Transverse colon (tissue), 4 donors: ENCODE measurements around the gene COL6A2. TPM values are rescaled to one million over a fixed set of nuclear protein-coding genes. Genes with fewer than 3 reads are reported as not detected.

Experiments used
- DNase-seq: peaks from one replicate; pipeline ENCODE4 v3.0.0-alpha.2; 2019
- H3K27ac ChIP-seq, 4 donors: fragments of 200-600 bp; sonication (generic); 2 replicates each; pipeline ENCODE4 v1.5.1; 2016 to 2018; ENCODE audit warnings: inconsistent platforms in 4 of 4
- H3K27me3 ChIP-seq: fragments of 200-600 bp; sonication (generic); 2 replicates; pipeline ENCODE4 v1.5.1; 2017; ENCODE audit warnings: inconsistent platforms
- H3K36me3 ChIP-seq, 4 donors: fragments of 200-600 bp; sonication (generic); 2 replicates each; pipeline ENCODE4 v1.5.1; 2017 to 2019; ENCODE audit warnings: inconsistent platforms in 4 of 4
- H3K4me1 ChIP-seq, 4 donors: fragments of 200-600 bp; sonication (generic); 2 replicates each; pipeline ENCODE4 v1.5.1; 2017 to 2020; ENCODE audit warnings: inconsistent platforms in 4 of 4
- H3K4me3 ChIP-seq, 4 donors: fragments of 200-600 bp; sonication (generic); 1 replicate in 1 of 4; 2 replicates in 3 of 4; pipeline versions ENCODE4 v1.5.1 to v1.6.1; 2017 to 2019; ENCODE audit warnings: inconsistent platforms in 4 of 4
- H3K9me3 ChIP-seq, 2 donors: fragments of 200-600 bp; sonication (generic); 2 replicates each; pipeline ENCODE4 v1.5.1; 2017 to 2019; ENCODE audit warnings: inconsistent platforms in 2 of 2
- EP300 ChIP-seq: sonication (generic); formaldehyde crosslinking; IDR thresholded peaks from one replicate; pipeline ENCODE4 v1.6.1; 2017; ENCODE audit warnings: antibody characterized with exemption, low read depth
- POLR2A ChIP-seq: fragments of 450-650 bp; IDR thresholded peaks from one replicate; pipeline ENCODE4 v1.6.1; 2016; ENCODE audit warnings: antibody characterized with exemption, mild to moderate bottlenecking, moderate library complexity
- POLR2AphosphoS5 ChIP-seq, 3 donors: sonication (generic); formaldehyde crosslinking; IDR thresholded peaks; one replicate each; pipeline ENCODE4 v1.6.1; 2016; ENCODE audit warnings: antibody characterized with exemption in 3 of 3
- WGBS, 2 donors: methylation state at CpG; one replicate each; pipeline ENCODE4 v1.1.5; 2018; ENCODE audit warnings: low coverage in 1 of 2; 5-methylcytosine and 5-hydroxymethylcytosine counted together
- in situ Hi-C, 4 donors: fragments of 200-750 bp; cut with MboI; loops; one replicate each; pipeline versions ENCODE4 v1.15.0 to v1.15.1; 2017; ENCODE audit warnings: low sequenced_read_pairs in 3 of 4, low pct_ligation_motif_present in 1 of 4, low pct_unique_long_range_greater_than_20kb in 1 of 4
- intact Hi-C: fragments of 100-400 bp; cut with DNase I; formaldehyde crosslinking; loops from one replicate; pipeline ENCODE4 v1.15.1; 2023; ENCODE audit warnings: low total_unique reads
- total RNA-seq, 4 donors: library from RNA; depleted of rRNA; stranded (reverse); fragments of >200 nt; gene quantifications; one replicate each; pipeline ENCODE4 v1.1.0, GENCODE V29; 2016
- TF ChIP-seq, protein P1 (sequence below), 5 experiments: fragments of 200-600 bp in 3 of 5; fragments of 450-650 bp in 2 of 5; sonication (generic) in 3 of 5; IDR thresholded peaks; 1 replicate in 2 of 5; 2 replicates in 3 of 5; pipeline ENCODE4 v1.5.1; 2016 to 2017; ENCODE audit warnings: antibody characterized with exemption in 5 of 5, inconsistent platforms in 3 of 5, mild to moderate bottlenecking in 2 of 5, moderate library complexity in 1 of 5

COL6A2 gene
- total RNA-seq, 4 donors from 2014 or later: 172 to 550 (median 346) TPM

DNA sequence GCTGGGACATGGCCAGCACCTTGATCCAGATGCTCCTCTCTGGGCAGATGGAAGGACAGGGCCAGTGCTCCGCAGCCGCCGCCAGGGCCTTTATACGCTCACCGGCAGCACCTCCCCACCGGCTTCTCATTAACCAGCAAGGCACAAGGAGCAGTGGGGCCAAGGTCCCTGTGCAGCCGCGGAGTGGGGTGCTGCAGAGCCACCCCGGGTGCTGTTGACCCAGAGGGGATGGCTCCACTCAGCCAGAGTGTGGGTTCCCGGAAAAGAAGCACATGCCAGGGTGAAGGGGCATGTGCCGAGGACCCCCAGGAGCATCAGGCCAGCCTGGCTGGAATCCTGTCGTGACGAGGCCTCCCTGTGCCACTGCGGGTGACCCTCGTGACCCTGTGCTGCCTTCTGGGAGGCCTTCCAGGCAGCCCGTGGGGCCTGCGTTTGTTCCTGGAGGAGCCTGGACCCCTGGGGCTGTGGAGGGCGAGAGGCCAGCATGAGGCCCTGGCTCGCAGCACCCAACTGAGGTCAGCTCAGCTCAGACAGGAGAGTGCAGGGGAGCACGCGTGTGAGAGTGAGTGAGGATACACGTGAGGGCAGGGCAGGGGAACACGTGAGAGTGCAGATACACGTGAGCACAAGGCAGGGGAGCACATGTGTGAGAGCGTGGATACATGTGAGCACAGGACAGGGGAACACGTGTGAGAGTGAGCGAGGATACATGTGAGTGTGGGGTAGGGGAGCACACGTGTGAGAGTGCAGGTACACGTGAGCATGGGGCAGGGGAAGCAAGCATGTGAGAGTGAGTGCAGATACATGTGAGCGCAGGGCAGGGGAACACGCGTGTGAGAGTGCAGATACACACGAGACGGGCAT, 57.8 kb downstream of the COL6A2 start, which contains the start of gene FTCD:
Gene FTCD (minus strand): TSS at position 66 of the 864 bp plus-strand sequence. CDS start 56 bp downstream, at position 10.
- Histone ChIP-seq H3K4me3 (no peak within 1 kb of the TSS), H3K27me3 (no peaks in the 10 kb centered on the region), H3K27ac (no peak within 1 kb of the TSS), H3K9me3 (no peaks in the 10 kb centered on the region), H3K36me3 (no peaks in the 10 kb centered on the region), H3K4me1 (peaks cover 8 to 11% (median 11%) of the 10 kb centered on the region in 4 donors)
- WGBS, 2 donors: 86 to 89% methylated on average over 8 to 29 of the region's 34 CpGs
- TF ChIP-seq, protein P1, sequence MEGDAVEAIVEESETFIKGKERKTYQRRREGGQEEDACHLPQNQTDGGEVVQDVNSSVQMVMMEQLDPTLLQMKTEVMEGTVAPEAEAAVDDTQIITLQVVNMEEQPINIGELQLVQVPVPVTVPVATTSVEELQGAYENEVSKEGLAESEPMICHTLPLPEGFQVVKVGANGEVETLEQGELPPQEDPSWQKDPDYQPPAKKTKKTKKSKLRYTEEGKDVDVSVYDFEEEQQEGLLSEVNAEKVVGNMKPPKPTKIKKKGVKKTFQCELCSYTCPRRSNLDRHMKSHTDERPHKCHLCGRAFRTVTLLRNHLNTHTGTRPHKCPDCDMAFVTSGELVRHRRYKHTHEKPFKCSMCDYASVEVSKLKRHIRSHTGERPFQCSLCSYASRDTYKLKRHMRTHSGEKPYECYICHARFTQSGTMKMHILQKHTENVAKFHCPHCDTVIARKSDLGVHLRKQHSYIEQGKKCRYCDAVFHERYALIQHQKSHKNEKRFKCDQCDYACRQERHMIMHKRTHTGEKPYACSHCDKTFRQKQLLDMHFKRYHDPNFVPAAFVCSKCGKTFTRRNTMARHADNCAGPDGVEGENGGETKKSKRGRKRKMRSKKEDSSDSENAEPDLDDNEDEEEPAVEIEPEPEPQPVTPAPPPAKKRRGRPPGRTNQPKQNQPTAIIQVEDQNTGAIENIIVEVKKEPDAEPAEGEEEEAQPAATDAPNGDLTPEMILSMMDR (IDR thresholded peaks at IDR 0.05): no peak
- no peak for TF ChIP-seq POLR2A
- in situ Hi-C loops (no loop called here), intact Hi-C loops (no loop called here)
- no peak for DNase-seq

DNA sequence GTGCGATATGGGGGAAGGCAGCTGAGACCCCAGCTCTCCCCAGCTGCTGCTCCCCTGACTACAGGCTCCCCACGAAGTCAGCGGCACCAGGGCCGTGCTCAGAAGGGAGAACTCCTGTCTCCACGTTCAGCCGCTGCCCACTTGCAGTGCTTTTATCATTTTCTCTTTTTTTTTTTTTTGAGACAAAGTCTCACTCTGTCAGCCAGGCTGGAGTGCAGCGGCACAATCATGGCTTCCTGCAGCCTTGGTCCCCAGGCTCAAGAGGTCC, 58.4 kb downstream of the COL6A2 start:
- WGBS, 2 donors: 83 to 91% methylated on average over 6 to 7 of the region's 7 CpGs
- Histone ChIP-seq H3K4me3 (no peak overlapping the region), H3K9me3 (no peaks in the 10 kb centered on the region), H3K4me1 (peaks cover 10 to 11% (median 11%) of the 10 kb centered on the region in 4 donors), H3K36me3 (no peaks in the 10 kb centered on the region), H3K27ac (no peak overlapping the region), H3K27me3 (peaks cover 3% of the 10 kb centered on the region)
- no peak for DNase-seq
- intact Hi-C loops: no loop called here
- no peak for TF ChIP-seq POLR2AphosphoS5 (IDR thresholded peaks at IDR 0.05)
- TF ChIP-seq EP300: no peak
- TF ChIP-seq, protein P1 (IDR thresholded peaks at IDR 0.05): no peak
- no peak for TF ChIP-seq POLR2A
- in situ Hi-C loops: no loop called here

DNA sequence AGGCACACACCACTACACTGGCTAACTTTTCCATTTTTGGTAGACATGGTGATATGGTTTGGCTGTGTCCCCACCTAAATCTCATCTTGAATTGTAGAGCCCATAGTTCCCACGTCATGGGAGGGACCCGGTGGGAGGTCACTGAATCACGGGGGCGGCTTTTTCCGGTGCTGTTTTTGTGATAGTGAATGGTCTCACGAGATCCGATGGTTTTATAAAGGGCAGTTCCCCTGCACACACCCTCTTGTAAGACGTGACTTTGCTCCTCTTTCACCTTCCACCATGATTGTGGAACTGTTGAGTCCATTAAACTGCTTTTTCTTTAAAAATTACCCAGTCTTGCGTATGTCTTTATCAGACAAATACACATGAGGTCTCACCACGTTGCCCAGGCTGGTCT, 58.8 kb downstream of the COL6A2 start:
- H3K27me3 ChIP-seq: peaks cover 7% of the 10 kb centered on the region

DNA sequence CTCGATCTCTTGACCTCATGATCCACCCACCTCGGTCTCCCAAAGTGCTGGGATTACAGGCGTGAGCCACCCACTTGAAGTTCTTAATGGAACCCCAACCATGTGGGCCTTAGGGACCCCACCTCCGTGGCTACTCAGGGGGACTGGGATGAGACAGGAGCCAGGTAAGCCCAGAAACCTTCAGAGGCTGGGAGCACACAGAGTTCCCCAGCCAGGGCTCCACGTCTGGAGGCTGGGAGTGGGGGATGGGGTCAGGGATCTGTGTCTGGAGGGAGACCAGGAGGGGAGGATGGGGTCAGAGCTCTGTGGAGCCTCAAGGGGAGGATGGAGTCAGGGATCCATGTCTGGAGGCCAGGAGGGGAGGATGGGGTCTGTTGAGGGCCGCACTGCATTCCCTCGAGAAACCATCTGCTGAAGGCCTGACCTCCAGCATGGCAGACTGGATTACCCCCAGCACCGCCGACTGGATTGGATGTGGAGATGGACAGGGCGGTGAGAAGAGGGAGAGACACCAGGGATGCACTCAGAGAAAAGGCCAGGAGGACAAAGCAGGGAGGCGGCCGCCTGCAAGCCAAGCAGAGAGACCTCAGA, 59.6 kb downstream of the COL6A2 start:
- WGBS, 2 donors: 83 to 100% methylated on average over 7 to 12 of the region's 12 CpGs
- Histone ChIP-seq H3K4me1 (peaks cover 11% of the 10 kb centered on the region in 4 donors), H3K27ac (no peak overlapping the region), H3K4me3 (no peak overlapping the region), H3K36me3 (no peaks in the 10 kb centered on the region), H3K9me3 (no peaks in the 10 kb centered on the region), H3K27me3 (peaks cover 14% of the 10 kb centered on the region)
- intact Hi-C loops (no loop called here), in situ Hi-C loops (no loop called here)
- peak; percentile 4 for DNase-seq
- TF ChIP-seq POLR2A: no peak
- TF ChIP-seq, protein P1 (IDR thresholded peaks at IDR 0.05): no peak
- no peak for TF ChIP-seq EP300
- no peak for TF ChIP-seq POLR2AphosphoS5 (IDR thresholded peaks at IDR 0.05)

More for the DNA sequence above, 58.8 kb downstream of the COL6A2 start:
- no peak for DNase-seq
- H3K36me3 ChIP-seq: no peaks in the 10 kb centered on the region
- in situ Hi-C loops (no loop called here), intact Hi-C loops (no loop called here)
- H3K4me1 ChIP-seq: peaks cover 11% of the 10 kb centered on the region in 4 donors
- no peak overlapping the region for H3K4me3 ChIP-seq
- H3K27ac ChIP-seq: no peak overlapping the region
- WGBS, 2 donors: 91 to 100% methylated on average over 1 to 10 of the region's 10 CpGs
- TF ChIP-seq, protein P1 (IDR thresholded peaks at IDR 0.05): no peak
- TF ChIP-seq POLR2A: no peak
- no peak for TF ChIP-seq EP300
- no peak for TF ChIP-seq POLR2AphosphoS5 (IDR thresholded peaks at IDR 0.05)
- H3K9me3 ChIP-seq: no peaks in the 10 kb centered on the region
